ENCODE measurements around the gene MAD1L1.

The MAD1L1 gene

DNA sequence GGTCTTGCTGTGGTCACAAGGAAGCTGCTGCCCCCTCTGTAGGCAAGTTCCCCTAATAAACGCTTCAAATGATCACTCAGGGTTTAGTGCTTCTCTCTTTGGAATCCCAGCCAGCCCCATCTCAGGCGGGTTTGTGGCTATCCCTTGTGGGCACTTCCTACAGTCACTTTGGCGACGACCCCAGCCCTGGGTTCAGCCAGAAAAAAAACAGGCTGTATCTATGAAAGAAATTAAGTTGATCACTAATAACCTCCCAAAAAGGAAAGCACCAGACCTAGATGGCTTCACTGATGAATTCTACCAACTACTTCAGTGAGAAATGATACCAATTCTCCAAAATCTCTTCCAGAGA, 208.2 kb downstream of the MAD1L1 start:
- DNase-seq: no peak

DNA sequence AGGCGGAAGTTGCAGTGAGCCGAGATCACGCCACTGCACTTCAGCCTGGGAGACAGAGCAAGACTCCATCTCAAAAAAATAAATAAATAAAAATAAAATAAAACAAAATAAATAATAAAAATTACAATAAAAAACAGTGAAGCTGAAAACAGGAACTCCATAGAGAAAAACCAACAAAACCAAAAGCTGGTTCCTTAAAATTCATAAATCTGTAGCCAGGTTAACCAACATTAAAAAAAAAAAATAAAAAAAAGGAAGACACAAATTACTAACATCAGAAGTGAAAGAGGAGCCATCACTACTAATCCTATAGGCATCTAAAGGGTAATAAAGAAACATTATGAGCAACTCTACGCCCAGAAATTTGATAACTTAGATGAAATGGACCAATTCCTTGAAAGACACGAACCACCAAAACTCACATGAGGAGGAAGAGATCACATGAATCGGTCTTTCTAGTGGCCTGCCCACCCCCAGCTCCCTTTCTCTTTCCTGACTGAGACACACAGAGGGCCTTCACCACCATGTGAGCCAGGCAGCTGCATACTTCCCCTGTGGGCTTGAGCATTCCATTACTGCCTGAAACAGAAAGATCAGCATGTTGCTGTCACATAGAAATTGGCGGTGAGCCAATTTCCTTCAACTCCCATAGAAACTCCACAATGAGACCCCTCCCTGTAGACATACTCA, 208.7 kb downstream of the MAD1L1 start:
- DNase-seq: no peak

DNA sequence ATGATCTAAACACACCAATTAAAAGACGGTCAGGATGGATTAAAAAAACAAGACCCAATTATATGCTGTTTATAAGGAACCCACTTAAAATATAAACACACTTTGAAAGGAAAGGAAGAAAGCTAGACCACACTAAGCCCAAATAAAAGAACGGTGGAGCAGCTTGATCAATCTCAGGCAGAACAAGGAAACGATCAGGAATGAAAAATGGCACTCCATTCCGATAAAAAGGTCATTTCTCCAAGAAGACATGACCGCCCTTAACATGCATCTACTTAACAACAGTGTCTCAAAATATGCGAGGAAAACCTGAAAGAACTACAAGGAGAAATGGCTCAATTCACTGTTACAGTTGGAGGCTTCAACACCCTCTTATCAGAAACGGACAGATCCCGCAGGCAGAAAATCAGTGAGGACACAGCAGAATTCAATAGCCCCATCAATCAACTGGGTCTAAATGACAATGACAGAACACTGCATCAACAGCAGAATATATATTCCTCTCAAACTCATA, 210.0 kb downstream of the MAD1L1 start:
- DNase-seq: no peak

DNA sequence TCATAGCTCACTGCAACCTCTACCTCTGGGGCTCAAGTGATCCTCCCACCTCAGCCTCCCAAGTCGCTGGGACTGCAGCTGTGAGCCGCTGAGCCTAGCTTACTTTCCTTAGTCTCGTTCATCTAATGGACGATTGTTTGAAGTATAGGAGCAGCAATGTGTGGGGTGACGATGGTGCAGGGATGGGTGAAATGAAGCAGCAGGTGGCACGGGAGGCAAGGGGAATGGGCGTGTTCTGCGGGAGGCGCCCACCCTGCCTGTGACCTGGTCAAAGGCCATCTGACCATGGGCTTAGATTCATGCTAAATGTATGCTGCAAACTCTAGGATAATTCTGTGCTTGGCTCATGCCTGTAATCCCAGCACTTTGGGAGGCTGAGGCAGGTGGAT, 210.7 kb downstream of the MAD1L1 start:
- DNase-seq: no peak

DNA sequence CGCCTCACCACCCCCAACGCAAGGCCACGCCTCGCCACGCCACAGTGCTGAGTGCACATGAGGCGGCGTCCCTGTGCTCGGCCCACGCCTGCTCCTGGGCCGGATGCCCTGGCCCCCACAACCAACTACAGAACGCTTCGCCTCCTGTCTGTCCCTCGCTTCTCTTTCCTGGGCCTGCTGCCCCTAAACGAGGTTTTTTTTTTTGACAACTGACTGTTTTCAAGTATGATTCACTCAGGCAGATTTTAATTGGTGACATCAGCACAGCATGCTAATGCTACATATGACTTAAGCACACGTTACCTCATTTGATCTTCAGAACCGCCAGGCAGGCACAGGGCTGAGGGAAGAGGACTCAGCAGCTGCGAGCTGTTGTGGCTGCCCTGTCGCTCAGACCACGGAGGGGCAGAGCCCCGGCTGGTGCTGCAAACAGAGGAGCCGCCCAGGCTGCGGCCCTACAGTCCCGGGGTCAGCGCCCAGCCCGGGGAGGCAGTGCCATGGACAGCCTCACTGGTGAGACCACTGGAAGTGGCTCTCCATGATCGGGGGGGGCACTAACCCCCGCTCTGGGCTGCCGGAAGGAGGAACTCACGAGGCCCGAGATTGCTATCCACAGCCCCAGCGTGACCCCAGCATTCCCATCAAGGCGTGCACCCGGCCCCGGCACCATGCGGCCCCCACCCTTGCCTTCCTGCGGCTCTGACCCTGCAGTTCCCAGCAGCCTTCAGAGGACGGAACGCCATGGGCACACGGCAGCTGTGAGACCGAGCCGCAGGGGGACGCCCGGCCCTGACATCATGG, 212.8 kb downstream of the MAD1L1 start:
- no peak for DNase-seq

DNA sequence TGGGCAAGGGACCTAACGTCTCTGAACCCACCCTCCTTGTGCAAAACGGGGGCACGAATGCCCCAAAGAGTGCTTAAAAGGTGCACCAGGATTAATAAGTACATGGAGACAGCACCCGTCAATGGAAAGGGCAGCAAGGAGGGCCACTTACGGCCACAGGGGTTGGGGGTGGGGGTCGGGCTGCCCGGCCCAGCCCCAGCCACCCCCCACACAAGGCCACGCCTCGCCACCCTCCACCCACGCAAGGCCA, 213.4 kb downstream of the MAD1L1 start:
- DNase-seq: no peak

DNA sequence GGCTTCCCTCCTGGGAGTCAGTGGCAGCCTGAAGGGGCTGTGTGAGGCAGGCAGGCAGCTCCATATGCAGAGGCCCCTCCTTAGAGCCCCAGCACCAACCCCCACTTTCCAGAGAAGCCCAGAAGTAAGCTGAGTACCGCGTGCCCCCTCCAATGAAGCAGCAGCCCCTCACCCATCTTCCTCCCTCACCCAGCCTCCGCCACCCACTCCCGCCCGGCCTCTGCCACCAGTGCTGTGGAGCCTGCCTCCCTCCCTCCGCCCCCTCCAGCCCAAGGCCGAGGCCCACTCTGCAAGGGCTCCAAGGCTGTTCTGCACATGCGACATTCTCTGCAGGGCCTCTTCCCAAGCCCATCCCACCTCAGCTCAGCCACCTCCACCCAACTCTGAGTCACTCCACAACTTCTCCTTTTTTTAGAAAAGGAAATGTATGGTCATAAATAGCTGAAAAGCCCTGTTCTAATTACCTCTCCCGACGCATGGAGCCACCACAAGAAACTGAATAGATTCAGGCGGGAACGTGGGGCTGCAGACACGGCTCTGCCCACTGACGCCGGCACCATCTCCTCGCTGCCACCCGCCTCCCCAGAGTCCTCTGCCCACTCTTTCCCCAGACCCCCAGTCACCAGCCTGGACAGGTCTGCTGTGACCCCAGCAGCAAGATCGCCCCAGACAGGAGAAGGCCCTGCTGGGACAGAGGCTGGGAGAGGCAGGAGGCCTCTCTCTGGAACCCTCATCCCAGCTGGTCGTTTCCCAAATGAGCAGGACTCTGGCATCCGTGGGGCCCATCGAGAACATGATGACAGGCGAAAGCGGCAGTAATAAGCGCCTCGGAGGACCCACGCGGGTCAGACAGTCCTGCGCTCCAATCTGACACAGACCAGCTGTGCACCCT, 213.9 kb downstream of the MAD1L1 start:
- no peak for DNase-seq

DNA sequence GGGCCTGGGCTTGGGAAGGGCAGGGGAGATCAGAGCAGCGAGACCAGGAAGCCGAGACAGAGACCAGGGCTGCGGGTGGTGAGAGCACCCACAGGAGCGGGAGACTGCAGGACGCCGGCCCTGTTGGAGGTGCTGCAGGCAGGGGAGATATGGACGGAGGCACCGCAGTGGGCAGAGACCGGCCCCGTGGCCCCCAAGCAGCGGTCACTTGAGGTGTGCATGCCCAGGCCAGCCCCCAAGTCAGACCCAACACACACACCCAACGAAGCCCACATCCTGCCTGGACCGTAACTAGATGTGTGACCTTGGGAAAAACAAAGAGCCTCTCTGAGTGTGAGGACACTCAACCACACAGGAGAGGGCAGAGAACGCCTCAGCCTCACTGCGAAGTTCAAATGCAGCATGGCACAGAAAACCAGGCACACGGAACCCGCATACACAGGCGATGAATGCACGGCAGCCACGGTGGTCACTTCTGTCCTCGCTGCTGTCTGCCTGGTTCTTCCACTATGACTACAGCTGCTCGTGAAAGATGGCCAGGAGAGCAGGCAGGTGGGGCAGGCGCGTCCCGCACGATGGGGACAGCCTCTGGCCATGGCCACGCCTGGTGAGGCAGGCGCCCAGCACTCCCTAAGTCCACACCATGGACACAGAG, 214.7 kb downstream of the MAD1L1 start:
- DNase-seq: no peak

DNA sequence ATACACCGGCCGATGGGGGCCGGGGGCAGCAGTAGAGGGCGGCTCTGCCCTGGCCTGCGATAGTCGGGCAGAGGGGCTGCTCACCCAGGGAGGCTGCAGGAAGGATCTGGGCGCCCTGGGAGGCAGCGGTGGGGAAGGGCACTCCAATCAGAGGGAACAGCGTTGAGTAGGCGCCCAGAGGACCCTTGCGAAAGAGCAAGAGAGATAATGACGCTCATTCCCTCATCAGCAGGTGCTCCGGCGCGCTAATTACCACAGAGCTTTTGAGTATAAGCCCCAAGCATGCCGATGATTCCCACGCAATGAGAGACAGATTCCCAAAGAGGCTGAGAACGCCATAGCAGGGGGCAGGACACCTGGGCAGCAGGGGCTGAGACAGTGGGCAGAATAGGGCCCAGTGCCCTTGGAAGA, 215.3 kb downstream of the MAD1L1 start:
- DNase-seq: no peak

DNA sequence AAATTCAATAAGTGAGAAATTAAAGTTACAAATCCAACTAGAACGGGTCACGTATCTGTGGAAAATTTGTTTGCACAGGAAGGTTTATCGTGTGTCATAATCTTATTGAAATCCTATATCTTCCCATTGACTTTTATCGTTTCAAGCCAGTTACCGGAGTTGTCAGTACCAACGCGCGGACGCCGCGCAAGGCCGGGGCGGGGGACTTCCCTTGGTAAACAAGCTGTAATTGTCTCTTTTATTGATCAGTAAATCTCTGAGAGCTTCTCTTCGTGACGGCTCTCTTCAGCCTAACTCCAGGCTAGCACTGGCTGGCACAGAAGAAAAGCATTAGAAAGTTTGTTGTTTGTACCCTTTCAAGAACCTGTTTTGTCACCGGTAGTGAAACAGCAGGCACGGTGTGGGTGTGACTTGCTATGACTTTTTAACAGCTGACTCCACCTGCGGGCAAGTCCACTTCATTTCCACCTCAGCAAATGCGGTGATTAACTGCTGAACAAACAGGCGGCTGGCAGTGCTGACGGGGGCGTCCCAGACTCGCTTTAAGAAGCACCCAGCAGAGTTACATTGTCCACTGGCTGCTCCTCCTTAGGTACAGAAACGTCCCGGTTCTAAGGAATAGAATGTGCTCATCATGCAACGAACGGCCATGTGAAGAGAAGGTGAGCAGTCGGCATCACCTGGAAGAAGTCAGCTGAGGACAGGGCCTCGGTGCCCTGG, 215.8 kb downstream of the MAD1L1 start:
- DNase-seq: no peak

DNA sequence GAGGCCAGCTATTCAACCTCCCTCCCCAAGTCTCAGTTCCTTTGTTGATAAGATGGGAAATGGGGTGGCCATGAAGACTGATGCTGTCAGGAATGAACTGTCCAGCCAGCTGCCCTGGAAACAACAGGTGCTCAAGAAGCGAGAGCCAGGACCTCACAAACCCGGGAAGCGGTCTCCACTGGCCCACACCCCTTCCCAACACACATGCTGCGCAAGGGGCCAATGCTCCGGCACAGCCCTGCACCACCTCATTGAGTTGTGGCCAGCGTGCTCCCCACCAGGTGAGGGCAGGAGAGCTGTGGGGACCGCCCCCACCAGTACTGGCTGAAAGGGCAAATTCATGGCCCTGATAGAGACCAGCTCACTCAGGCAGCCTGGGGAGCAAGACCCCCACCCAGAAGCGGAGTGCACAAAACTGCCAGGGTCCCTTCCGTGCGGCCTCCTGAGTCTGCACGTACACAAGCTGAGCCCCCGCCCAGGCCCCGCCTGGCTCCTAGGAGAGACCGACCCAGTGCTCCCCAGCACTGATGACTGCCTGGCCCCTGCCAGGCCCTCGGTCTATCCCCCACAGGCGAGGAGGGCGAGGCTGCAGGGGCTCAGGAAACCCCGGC, 216.6 kb downstream of the MAD1L1 start:
- no peak for DNase-seq

DNA sequence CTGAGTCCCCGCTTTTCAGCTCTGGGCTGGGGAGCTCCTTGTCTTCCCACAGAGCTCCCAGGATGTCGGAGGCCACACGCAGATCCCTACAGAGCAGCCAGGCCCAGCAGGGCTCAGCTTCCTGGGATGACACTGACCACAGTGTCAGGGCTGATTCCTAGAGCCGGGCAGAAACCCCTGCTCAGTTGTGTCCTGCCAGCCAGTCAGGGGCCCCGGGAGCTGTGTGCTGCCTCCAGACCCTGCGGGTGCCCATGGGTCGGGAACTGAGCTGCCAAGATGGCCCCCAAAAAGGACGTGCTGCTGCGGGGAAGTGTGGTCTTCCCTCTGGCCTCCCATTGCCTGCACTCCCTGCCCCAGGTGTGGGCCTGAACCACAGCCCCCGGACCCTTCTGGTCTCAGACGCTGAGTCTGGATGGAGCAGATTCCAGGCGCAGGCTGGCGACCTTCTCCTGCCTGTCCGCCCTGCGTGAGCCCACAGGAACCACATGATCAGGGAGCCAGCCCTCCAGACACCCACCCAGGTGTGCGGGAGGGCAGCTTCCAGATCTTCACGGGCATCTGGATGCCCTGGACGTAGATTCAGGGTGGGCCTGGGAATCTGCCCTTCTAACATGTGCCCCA, 217.4 kb downstream of the MAD1L1 start:
- DNase-seq: no peak

DNA sequence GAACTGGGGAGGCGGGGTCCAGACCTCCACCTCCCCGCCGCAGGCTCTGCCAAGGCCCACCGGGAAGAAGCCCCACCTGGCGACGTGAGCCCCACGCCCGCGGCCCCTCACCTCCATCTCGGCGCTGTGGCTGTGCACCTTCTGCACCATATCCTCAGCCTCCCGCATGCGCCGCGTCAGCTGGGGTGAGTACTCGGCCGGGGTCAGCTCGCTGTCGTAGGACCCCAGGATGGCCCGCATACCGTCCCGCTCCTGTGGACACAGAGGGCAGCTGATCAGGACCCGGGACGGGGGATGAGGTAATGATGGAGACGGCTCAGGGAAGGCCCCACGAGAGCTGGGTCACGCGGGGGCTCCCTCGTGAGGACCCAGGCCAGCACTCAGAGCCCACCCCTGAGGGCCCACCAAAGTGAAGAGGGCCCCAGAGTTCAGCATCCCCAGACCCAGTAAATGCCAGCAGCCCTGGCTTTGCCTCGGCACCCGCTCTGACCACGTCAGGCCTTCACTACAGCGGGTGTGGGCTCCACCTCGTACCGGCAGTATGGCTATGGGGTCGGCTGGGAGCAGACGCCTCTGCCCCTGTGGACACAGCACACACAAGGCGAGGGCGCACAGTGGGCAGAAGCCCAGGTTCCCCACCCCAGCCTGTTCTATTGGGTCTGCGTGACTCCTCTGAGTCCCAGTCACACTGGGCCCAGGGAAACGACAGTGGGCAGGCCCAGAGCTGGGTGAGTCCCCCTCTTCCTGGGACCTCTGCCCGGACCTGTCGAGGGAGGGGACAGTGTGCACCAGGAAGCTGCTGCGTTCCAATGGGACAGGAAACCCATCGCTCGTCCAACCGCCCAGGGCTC, 218.1 kb downstream of the MAD1L1 start:
- no peak for DNase-seq

DNA sequence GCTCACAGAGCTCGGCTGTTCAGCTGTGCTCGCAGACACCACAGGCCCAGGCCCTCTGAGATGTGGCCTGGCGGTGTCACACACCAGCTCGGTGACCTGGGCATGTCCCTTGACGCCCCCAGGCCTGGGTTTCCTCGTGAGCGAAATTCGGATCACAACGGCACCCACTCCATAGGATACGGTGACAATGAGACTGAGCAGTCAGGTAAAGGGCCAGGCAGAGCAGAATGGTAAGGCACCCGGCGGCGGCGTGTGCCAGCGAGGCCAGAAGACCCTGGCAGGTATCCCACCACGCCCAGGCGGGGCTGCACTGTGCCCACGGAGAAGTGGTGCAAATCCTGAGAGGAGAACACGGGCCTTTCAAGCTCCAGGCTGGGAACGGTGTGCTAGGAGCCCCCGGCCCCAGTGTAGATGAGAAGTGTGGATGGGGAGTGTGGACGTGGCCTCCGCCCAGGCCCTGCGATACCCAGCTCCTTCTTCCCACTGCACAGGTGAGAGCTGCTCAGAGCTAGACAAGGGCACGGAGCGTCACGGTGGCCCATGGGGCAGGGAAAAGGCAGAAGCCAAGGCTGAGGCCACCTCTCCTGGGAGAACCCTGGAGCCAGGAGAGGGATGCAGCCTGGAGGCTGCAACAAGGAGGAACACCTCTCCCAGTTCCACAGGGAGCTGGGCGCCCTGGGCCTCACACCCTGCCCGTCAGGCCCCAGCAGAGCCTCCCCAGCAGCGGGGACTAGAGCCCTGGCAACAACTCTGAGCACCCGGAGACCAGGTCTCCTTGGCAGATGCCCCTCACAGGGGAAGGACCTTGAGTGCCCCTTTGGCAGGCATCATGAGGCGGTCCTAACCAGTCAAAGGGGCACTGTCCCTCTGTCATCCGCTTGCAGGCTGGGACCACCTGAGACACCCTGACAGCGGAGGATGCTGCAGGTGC, 219.1 kb downstream of the MAD1L1 start:
- no peak for DNase-seq

DNA sequence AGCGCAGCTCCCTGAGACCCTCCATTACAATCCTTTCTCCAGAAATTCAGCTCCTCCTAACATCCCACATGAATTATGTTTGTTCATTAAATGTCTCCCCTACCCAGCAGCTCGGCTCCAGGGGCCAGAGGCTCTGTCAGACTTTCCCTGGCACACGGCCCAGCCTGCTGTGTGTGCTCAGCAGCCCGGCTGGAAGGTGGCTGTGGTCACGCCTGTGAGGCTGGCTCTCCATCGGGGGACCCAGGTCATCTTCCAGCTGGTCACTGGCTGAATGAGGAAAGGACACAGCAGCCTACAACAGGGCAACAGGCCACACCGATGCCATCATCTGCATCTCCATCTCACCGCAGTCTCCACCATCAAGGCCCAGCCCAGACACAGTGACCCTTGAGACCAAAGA, 219.8 kb downstream of the MAD1L1 start:
- no peak for DNase-seq

DNA sequence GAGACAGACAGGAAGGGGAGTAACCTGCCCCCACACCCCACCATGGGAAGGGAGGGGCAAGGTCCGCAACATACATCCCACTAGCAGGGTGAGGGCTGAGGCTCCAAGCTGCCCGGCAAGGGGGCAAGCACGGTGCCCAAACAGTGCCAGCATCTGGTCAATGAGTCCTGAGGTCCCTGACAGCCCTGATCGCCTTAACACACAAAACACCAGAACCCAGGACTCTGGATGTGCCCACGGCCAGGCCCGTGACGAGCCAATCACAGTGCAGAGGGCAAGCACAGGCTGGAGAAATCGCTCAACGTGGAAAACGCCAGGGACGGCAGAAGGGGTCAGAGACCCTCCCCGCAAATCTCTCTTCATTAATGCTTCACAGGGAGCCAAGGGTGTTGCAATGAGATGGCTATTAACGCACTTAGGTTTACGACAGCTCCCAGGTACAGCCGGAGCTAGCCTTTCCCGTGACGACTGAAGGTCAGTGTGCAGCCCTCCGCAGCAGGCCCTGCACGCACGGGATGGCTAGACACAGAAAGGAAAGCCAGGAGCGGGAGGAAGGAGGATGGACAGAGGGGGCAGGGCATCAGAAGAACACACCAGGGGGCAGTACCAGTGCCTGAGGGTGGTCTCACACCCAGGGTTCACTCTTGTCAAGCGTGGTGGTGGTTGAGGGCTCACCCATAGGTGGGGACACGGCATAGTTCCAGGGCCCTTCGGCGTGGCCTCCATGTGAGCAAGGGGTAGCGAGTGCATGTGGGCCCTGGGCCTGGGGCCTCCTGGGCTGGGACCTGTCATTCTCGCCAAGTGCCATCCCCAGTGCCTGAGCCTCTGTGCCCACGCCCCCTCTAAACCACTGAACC, 220.5 kb downstream of the MAD1L1 start:
- no peak for DNase-seq

DNA sequence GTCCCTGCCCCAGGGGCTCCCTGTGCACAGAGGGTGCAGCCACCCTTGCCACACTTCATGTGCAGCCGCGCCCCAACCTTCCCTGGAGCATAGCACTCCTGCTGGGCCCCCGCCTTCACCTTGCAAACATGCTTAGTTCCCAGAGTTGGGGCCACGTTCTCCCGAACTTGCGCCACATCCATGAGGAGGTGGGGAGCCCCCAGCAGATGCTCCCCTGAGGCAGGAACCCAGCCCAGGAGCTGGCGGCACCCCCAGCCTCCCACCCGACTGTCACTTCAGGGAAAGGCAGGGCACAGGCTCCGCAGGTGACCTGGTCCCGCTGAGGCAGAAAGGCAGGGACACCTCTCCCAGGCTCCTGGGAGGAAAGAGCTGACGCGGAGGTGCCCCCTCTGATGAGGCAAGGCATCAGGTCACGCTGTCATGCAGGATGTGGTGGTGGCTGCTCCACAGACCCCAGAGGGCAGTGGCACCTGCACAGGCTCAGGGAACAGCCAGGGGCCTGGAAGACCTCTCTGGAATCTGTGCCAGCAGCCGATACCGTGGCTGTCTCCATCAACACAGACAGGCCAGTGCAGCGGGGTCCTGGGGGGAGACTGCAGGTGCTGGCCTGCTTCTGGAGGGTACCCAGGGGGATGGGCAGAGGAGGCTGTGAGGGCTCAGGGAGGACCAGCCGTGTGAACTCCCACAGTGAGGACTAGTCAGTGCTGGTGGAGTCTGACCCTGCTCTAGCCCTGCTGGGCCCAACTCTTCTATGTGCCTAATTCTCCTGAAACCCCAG, 221.3 kb downstream of the MAD1L1 start:
- DNase-seq: no peak

Measured in activated CD4-positive, alpha-beta T cell treated with anti-CD3 and anti-CD28 coated beads for 1 hour (primary cell).